Heart right ventricle (tissue), 16 donors: Measurements from ENCODE around the gene BRCA1. TPM values are rescaled to one million over a fixed set of nuclear protein-coding genes. Genes with fewer than 3 reads are reported as not detected.

Experiments
- ATAC-seq, 8 donors: fragments of 200-7000 bp; cut with Tn5 transposase; one replicate each; pipeline ENCODE4 v1.9.1; 2020; ENCODE audit warnings: mild to moderate bottlenecking in 8 of 8, moderate library complexity in 8 of 8, moderate number of reproducible peaks in 1 of 8
- DNase-seq, 2 donors: peaks; one replicate each; pipeline ENCODE4 v3.0.0-alpha.2; 2020
- H3K27ac ChIP-seq, 10 donors: fragments of 200-600 bp; sonication (generic) in 2 of 10; one replicate each; pipeline versions ENCODE4 v1.5.0 to v1.8.0; 2020 to 2022; ENCODE audit warnings: mild to moderate bottlenecking in 3 of 10
- H3K27me3 ChIP-seq, 7 donors: fragments of 200-600 bp; one replicate each; pipeline ENCODE4 v1.8.0; 2021 to 2022; ENCODE audit warnings: mild to moderate bottlenecking in 2 of 7
- H3K36me3 ChIP-seq, 9 donors: fragments of 200-600 bp; sonication (generic) in 1 of 9; one replicate each; pipeline versions ENCODE4 v1.5.0 to v1.8.0; 2020 to 2022; ENCODE audit warnings: mild to moderate bottlenecking in 2 of 9
- H3K4me1 ChIP-seq, 9 donors: fragments of 200-600 bp; sonication (generic) in 1 of 9; one replicate each; pipeline versions ENCODE4 v1.5.0 to v1.8.0; 2020 to 2022; ENCODE audit warnings: mild to moderate bottlenecking in 4 of 9
- H3K4me3 ChIP-seq, 10 donors: fragments of 200-600 bp; sonication (generic) in 2 of 10; one replicate each; pipeline versions ENCODE4 v1.5.0 to v1.8.0; 2020 to 2022; ENCODE audit warnings: mild to moderate bottlenecking in 7 of 10, moderate library complexity in 2 of 10
- H3K9me3 ChIP-seq, 11 donors: fragments of 200-600 bp in 10 of 11; sonication (generic) in 2 of 11; one replicate each; pipeline versions ENCODE4 v1.5.0 to v1.8.0; 2013 to 2022; ENCODE audit warnings: mild to moderate bottlenecking in 2 of 11, control low read depth in 1 of 11, moderate library complexity in 1 of 11
- CTCF ChIP-seq, 9 donors: fragments of 200-600 bp; sonication (generic) in 2 of 9; IDR thresholded peaks; one replicate each; pipeline versions ENCODE4 v1.5.0 to v1.8.0; 2021 to 2022; ENCODE audit warnings: antibody characterized with exemption in 9 of 9, mild to moderate bottlenecking in 5 of 9, moderate library complexity in 1 of 9
- WGBS, 2 donors: extraction: QIAGEN DNeasy Blood & Tissue Kit; methylation state at CpG; one replicate each; pipeline ENCODE4 v1.1.7; 2013; ENCODE audit warnings: inconsistent platforms in 1 of 2; 5-methylcytosine and 5-hydroxymethylcytosine counted together
- intact Hi-C, 10 donors: fragments of 100-400 bp; cut with DNase I; formaldehyde crosslinking; loops; one replicate each; pipeline versions ENCODE4 v1.11.1 to v1.14.2; 2022
- polyA plus RNA-seq, 2 donors: library from polyadenylated mRNA; stranded (reverse); fragments of 200-250 nt; gene quantifications; one replicate each; pipeline ENCODE4 v1.2.3, GENCODE V29; 2013
- total RNA-seq, 10 donors: library from RNA; stranded (reverse); fragmentation: NEBNext Ultra II Directional in 3 of 10; extraction: Animal tissue kit (Norgen Biotek cat#: 25700) in 3 of 10; gene quantifications; one replicate each; pipeline versions ENCODE4 v1.2.1 to v1.2.4, GENCODE V29; 2021 to 2023
- donor health status: Arrhythmogenic right ventricular cardiomyopathy.
- donor health status: ischemic (EF 13 %, LVEDD 7.1; RV severe dilation, severe dysfunction).
- donor health status: healthy with polysubstance abuse.
- donor health status: DM: no; HTN: yes; CAD: no.
- donor health status: DM: no; HTN: no; CAD: no.
- donor health status: ischemic (EF 25% LVEDD 6.9; RV normal size, moderate dysfunction).
- donor health status: ischemic (EF 25% LVEDD 5.7; RV mildly dilated, moderate dysfunction).
- donor health status: healthy.
- donor health status: DM: yes; HTN: yes; CAD: no.
- donor health status: Ischemic cardiomyopathy.
- donor health status: ischemic (EF 35%, LVEDD 5.7; RV mildly dilated, moderate dysfunction).
- donor health status: nonischemic (EF 11% LVEDD 7.7; RV severe dilation, severe dysfunction).
- donor health status: DM: yes; HTN: yes; CAD: no.
- donor health status: PGD.
- donor health status: ischemic (EF 29% LVEDD 5.4; RV normal size, mild dysfunction).
- donor health status: nonischemic (EF 23%, LVEDD 6.1; RV moderate dilation, normal function).

BRCA1 gene
- total and polyA plus RNA-seq, 12 donors = 2.2 to 12.0 (median 7.9) TPM

- no peak for TF ChIP-seq CTCF (IDR thresholded peaks at IDR 0.05)
- 96 to 100% methylated on average over 1 of the region's 1 CpG for WGBS, 2 donors
- intact Hi-C loops = no loop called here
- no peak overlapping the region for H3K27ac ChIP-seq
- no peak overlapping the region for H3K4me3 ChIP-seq
- no peaks in the 10 kb centered on the region for H3K27me3 ChIP-seq
- H3K36me3 ChIP-seq = peaks cover 0 to 57% (median 0%) of the 10 kb centered on the region in 9 donors
- ATAC-seq = no peak
- no peak for DNase-seq
- no peaks in the 10 kb centered on the region for H3K9me3 ChIP-seq
- no peaks in the 10 kb centered on the region for H3K4me1 ChIP-seq
Measured at GRCh38 chr17:43051969-43052368, 73.2 kb downstream of the BRCA1 start.

GRCh38 chr17:43044024-43044423 is 81.1 kb downstream of the BRCA1 start:
- ATAC-seq (no peak), DNase-seq (no peak)
- no peak for TF ChIP-seq CTCF (IDR thresholded peaks at IDR 0.05)
- Histone ChIP-seq H3K27ac (no peak overlapping the region), H3K9me3 (no peaks in the 10 kb centered on the region), H3K4me3 (no peak overlapping the region), H3K36me3 (peaks cover 0 to 19% (median 0%) of the 10 kb centered on the region in 9 donors), H3K4me1 (no peaks in the 10 kb centered on the region), H3K27me3 (no peaks in the 10 kb centered on the region)
- 93 to 95% methylated on average over 4 of the region's 4 CpGs for WGBS, 2 donors
- intact Hi-C loops = no loop called here

GRCh38 chr17:43043307-43043706 is 81.9 kb downstream of the BRCA1 start:
- DNase-seq = no peak
- TF ChIP-seq CTCF (IDR thresholded peaks at IDR 0.05) = no peak
- no peaks in the 10 kb centered on the region for H3K27me3 ChIP-seq
- H3K9me3 ChIP-seq = no peaks in the 10 kb centered on the region
- no peak overlapping the region for H3K27ac ChIP-seq
- H3K36me3 ChIP-seq = peaks cover 0 to 16% (median 0%) of the 10 kb centered on the region in 9 donors
- H3K4me3 ChIP-seq = no peak overlapping the region
- no peaks in the 10 kb centered on the region for H3K4me1 ChIP-seq
- ATAC-seq = no peak
- intact Hi-C loops = no loop called here

GRCh38 chr17:43042025-43042628 is 83.0 kb downstream of the BRCA1 start:
- H3K4me1 ChIP-seq = no peaks in the 10 kb centered on the region
- 70 to 72% methylated on average over 5 of the region's 5 CpGs for WGBS, 2 donors
- H3K9me3 ChIP-seq = no peaks in the 10 kb centered on the region
- DNase-seq = no peak
- intact Hi-C loops = no loop called here
- H3K4me3 ChIP-seq = no peak overlapping the region
- no peaks in the 10 kb centered on the region for H3K27me3 ChIP-seq
- no peak for TF ChIP-seq CTCF (IDR thresholded peaks at IDR 0.05)
- no peak overlapping the region for H3K27ac ChIP-seq
- H3K36me3 ChIP-seq = peaks cover 0 to 13% (median 0%) of the 10 kb centered on the region in 9 donors
- ATAC-seq = no peak
